RWPE1 (cell line): ENCODE measurements around the gene DCAF11.
A peak's percentile ranks its signal among the peaks of the same experiment; 100 is the strongest.
"Not testable (repeated sequence)": the region's sequence is repeated elsewhere in the genome, so short reads cannot be mapped to it uniquely, and the experiment has no call there.

ENCODE experiments used
- CTCF ChIA-PET: fragments of 350-600 bp; sonication (Branson Sonifier 250); formaldehyde crosslinking; extraction: SDS; loops from one replicate; lab custom pipeline; 2021; lab: Yijun Ruan, JAX
- POLR2A ChIA-PET: fragments of 400-600 bp; formaldehyde crosslinking; extraction: SDS; loops from one replicate; lab custom pipeline; 2020; ENCODE audit warnings: antibody characterized with exemption; ENCODE audit not compliant: low non-redundant PET; lab: Yijun Ruan, JAX
- DNase-seq: peaks from one replicate; pipeline ENCODE4 v3.0.0; 2012; ENCODE audit warnings: low spot score
- H3K27ac ChIP-seq: fragments of 450-650 bp; 2 replicates; pipeline ENCODE4 v1.5.1; 2017
- CTCF ChIP-seq: fragments of 450-650 bp; conservative IDR thresholded peaks from 2 replicates; pipeline ENCODE4 v1.5.1; 2017; ENCODE audit warnings: low read depth, mild to moderate bottlenecking

Gene DCAF11

GRCh38 chr14:24098927-24099813 is 15.4 kb upstream of the DCAF11 start:
- ChIA-PET POLR2A (no interaction called here), CTCF (interaction anchor here (1.4 kb wide), 1 partner anchor 10 kb away, joined by 5 read pairs; no protein-coding TSS in a partner anchor)
- DNase-seq: no peak
- peak overlapping the region; percentile 6; the same call in 1 of the 2 replicates for H3K27ac ChIP-seq
- no peak for TF ChIP-seq CTCF

GRCh38 chr14:24100197-24100981 is 14.2 kb upstream of the DCAF11 start:
- peak overlapping the region; percentile 26; the same call in 1 of the 2 replicates for H3K27ac ChIP-seq
- no peak for DNase-seq
- ChIA-PET CTCF (interaction anchor here (0.6 to 1.4 kb wide), 3 partner anchors 8 to 626 kb away, joined by 3 to 5 read pairs (median 3); no protein-coding TSS in a partner anchor), POLR2A (no interaction called here)
- TF ChIP-seq CTCF: no peak

GRCh38 chr14:24100982-24101494 is 13.5 kb upstream of the DCAF11 start:
- no peak for TF ChIP-seq CTCF
- H3K27ac ChIP-seq: peak overlapping the region; percentile 10; the same call in 1 of the 2 replicates
- POLR2A ChIA-PET: no interaction called here
- DNase-seq: no peak
- CTCF ChIA-PET: interaction anchor here (0.6 kb wide), 1 partner anchor 26 kb away, joined by 3 read pairs; no protein-coding TSS in a partner anchor

GRCh38 chr14:24102357-24103048 is 12.1 kb upstream of the DCAF11 start:
- POLR2A ChIA-PET: interaction anchor here (0.6 kb wide), 1 partner anchor 20 kb away, joined by 3 read pairs; no protein-coding TSS in a partner anchor
- TF ChIP-seq CTCF: no peak
- no peak for DNase-seq
- H3K27ac ChIP-seq: no peak overlapping the region
- CTCF ChIA-PET: no interaction called here

GRCh38 chr14:24103451-24103850 is 11.1 kb upstream of the DCAF11 start:
- ChIA-PET POLR2A (no interaction called here), CTCF (no interaction called here)
- DNase-seq: no peak
- no peak for TF ChIP-seq CTCF
- H3K27ac ChIP-seq: peak overlapping the region; percentile 2; the same call in 1 of the 2 replicates

- H3K27ac ChIP-seq, DNase-seq, POLR2A ChIA-PET: not testable (repeated sequence)
- CTCF ChIA-PET: interaction anchor here (0.5 to 0.9 kb wide), 2 partner anchors 55 to 91 kb away, joined by 3 read pairs; no protein-coding TSS in a partner anchor
These were observed 8.9 kb upstream of the DCAF11 start for GRCh38 chr14:24105609-24106239.
